Kidney (tissue), 14 donors: Measurements from ENCODE around the gene EIF2B5. TPM values are rescaled to one million over a fixed set of nuclear protein-coding genes. Genes with fewer than 3 reads are reported as not detected.
A peak's percentile ranks its signal among the peaks of the same experiment; 100 is the strongest.

Source experiments
- DNase-seq, 5 donors: peaks; one replicate each; pipeline ENCODE4 v3.0.0-alpha.2; 2013 to 2020
- FAIRE-seq: peaks from 2 replicates; lab custom pipeline; 2012; peaks lifted over from hg19 to GRCh38; lab: Jason Lieb, UNC
- H3K27ac ChIP-seq, 2 donors: one replicate each; pipeline ENCODE4 v1.7.0; 2013; ENCODE audit warnings: low read depth in 2 of 2, low read length in 2 of 2, inconsistent platforms in 1 of 2
- H3K27me3 ChIP-seq: one replicate; pipeline ENCODE4 v1.7.1; 2013; ENCODE audit warnings: low read length, inconsistent platforms; ENCODE audit not compliant: control insufficient read depth, insufficient read depth
- H3K36me3 ChIP-seq, 3 donors: one replicate each; pipeline versions ENCODE4 v1.7.0 to v1.7.1; 2013; ENCODE audit warnings: low read length in 3 of 3, control low read depth in 1 of 3, inconsistent platforms in 1 of 3; ENCODE audit not compliant: insufficient read depth in 3 of 3, control insufficient read depth in 2 of 3
- H3K4me1 ChIP-seq, 3 donors: one replicate each; pipeline versions ENCODE4 v1.7.0 to v1.7.1; 2013; ENCODE audit warnings: low read length in 3 of 3, inconsistent platforms in 1 of 3, low read depth in 1 of 3; ENCODE audit not compliant: control insufficient read depth in 2 of 3, insufficient read depth in 2 of 3
- H3K4me3 ChIP-seq, 3 donors: one replicate each; pipeline versions ENCODE4 v1.7.0 to v1.8.1; 2013; ENCODE audit warnings: low read length in 3 of 3, control low read depth in 1 of 3, inconsistent platforms in 1 of 3
- H3K9ac ChIP-seq, 3 donors: one replicate each; pipeline versions ENCODE4 v1.7.0 to v1.7.1; 2013; ENCODE audit warnings: low read length in 3 of 3, control low read depth in 1 of 3, inconsistent platforms in 1 of 3
- H3K9me3 ChIP-seq, 3 donors: one replicate each; pipeline versions ENCODE4 v1.7.0 to v1.7.1; 2013; ENCODE audit warnings: low read length in 3 of 3, control low read depth in 1 of 3, inconsistent platforms in 1 of 3; ENCODE audit not compliant: control insufficient read depth in 2 of 3, insufficient read depth in 1 of 3
- intact Hi-C: fragments of 100-400 bp; cut with DNase I; formaldehyde crosslinking; loops from one replicate; pipeline ENCODE4 v1.11.1; 2022
- polyA plus RNA-seq: library from polyadenylated mRNA; stranded (reverse); fragments of 350-450 nt; fragmentation: Illumina TruSeq; extraction: RNeasy Lipid Tissue Mini Kit (QIAGEN cat#74804); gene quantifications from one replicate; pipeline ENCODE4 v1.2.3, GENCODE V29; 2014; ENCODE audit warnings: low read depth, low replicate concordance; ENCODE audit not compliant: insufficient read depth
- total RNA-seq: library from RNA; stranded (reverse); fragmentation: NEBNext Ultra II Directional; extraction: Animal tissue kit (Norgen Biotek cat#: 25700); gene quantifications from one replicate; pipeline ENCODE4 v1.2.1, GENCODE V29; 2021
- TF ChIP-seq, protein P1 (sequence below): IDR thresholded peaks from 3 replicates; pipeline ENCODE4 v1.5.1; 2012; ENCODE audit warnings: mild to moderate bottlenecking, moderate library complexity, borderline replicate concordance; ENCODE audit not compliant: insufficient read depth; ENCODE audit errors: extremely low read depth
- donor health status: control.
- donor health status: control.
- donor health status: control.
- donor health status: control.
- donor health status: control.
- donor health status: DM: yes; HTN: yes; CAD: no.
- donor health status: Normal renal cell carcinoma (clear cell type).

The EIF2B5 gene
- total and polyA plus RNA-seq, 2 donors from 2014 or later: 36.9 to 37.0 TPM

DNA sequence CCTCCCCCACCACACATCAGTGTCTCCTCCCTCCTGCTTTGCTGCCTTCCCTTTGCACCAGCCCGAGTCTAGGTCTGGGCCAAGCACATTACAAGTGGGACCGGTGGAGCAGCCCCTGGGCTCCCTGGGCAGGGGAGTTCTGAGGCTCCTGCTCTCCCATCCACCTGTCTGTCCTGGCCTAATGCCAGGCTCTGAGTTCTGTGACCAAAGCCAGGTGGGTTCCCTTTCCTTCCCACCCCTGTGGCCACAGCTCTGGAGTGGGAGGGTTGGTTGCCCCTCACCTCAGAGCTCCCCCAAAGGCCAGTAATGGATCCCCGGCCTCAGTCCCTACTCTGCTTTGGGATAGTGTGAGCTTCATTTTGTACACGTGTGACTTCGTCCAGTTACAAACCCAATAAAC is 48.5 kb downstream of the EIF2B5 start:
- Histone ChIP-seq H3K4me3 (no peak overlapping the region), H3K36me3 (peaks cover 12 to 63% (median 42%) of the 10 kb centered on the region in 3 donors), H3K4me1 (peaks cover 0 to 13% (median 3%) of the 10 kb centered on the region in 3 donors), H3K9me3 (no peaks in the 10 kb centered on the region), H3K27ac (no peak overlapping the region), H3K9ac (no peak overlapping the region), H3K27me3 (no peaks in the 10 kb centered on the region)
- intact Hi-C loops: no loop called here
- DNase-seq (no peak), FAIRE-seq (no peak)
- TF ChIP-seq, protein P1, sequence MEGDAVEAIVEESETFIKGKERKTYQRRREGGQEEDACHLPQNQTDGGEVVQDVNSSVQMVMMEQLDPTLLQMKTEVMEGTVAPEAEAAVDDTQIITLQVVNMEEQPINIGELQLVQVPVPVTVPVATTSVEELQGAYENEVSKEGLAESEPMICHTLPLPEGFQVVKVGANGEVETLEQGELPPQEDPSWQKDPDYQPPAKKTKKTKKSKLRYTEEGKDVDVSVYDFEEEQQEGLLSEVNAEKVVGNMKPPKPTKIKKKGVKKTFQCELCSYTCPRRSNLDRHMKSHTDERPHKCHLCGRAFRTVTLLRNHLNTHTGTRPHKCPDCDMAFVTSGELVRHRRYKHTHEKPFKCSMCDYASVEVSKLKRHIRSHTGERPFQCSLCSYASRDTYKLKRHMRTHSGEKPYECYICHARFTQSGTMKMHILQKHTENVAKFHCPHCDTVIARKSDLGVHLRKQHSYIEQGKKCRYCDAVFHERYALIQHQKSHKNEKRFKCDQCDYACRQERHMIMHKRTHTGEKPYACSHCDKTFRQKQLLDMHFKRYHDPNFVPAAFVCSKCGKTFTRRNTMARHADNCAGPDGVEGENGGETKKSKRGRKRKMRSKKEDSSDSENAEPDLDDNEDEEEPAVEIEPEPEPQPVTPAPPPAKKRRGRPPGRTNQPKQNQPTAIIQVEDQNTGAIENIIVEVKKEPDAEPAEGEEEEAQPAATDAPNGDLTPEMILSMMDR: no peak

DNA sequence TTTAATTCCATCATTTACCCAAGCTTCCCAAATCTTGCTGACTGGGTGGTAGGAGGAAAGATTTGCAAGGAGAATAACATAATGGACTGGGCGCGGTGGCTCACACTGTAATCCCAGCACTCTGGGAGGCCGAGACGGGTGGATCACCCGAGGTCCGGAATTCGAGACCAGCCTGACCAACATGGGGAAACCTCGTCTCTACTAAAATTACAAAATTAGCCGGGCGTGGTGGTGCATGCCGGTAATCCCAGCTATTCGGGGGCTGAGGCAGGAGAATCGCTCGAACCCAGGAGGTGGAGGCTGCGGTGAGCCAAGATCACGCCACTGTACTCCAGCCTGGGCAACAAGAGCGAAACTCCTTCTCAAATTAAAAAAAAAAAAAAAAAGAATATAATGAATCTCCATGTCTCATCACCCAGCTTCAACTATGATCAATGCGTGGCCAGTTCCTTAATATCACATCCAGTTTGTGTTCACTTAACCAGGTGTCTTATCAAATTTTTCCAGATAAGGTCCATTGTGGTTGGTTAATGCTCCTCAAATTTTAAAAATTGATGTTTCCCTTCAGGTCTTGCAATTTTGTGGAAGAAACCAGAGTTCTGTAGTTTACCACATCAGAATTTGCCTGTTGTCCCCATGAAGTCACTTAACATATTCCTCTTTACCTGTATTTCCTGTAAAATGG is 49.5 kb downstream of the EIF2B5 start:
- Histone ChIP-seq H3K36me3 (peaks cover 12 to 63% (median 50%) of the 10 kb centered on the region in 3 donors), H3K9me3 (no peaks in the 10 kb centered on the region), H3K4me1 (peaks cover 0 to 13% (median 3%) of the 10 kb centered on the region in 3 donors), H3K9ac (peak overlapping the region in 1 of 3 donors; percentile 38), H3K27ac (no peak overlapping the region), H3K4me3 (peak overlapping the region in 1 of 3 donors; percentile 56), H3K27me3 (no peaks in the 10 kb centered on the region)
- DNase-seq (no peak), FAIRE-seq (no peak)
- intact Hi-C loops: no loop called here
- TF ChIP-seq, protein P1: no peak

DNA sequence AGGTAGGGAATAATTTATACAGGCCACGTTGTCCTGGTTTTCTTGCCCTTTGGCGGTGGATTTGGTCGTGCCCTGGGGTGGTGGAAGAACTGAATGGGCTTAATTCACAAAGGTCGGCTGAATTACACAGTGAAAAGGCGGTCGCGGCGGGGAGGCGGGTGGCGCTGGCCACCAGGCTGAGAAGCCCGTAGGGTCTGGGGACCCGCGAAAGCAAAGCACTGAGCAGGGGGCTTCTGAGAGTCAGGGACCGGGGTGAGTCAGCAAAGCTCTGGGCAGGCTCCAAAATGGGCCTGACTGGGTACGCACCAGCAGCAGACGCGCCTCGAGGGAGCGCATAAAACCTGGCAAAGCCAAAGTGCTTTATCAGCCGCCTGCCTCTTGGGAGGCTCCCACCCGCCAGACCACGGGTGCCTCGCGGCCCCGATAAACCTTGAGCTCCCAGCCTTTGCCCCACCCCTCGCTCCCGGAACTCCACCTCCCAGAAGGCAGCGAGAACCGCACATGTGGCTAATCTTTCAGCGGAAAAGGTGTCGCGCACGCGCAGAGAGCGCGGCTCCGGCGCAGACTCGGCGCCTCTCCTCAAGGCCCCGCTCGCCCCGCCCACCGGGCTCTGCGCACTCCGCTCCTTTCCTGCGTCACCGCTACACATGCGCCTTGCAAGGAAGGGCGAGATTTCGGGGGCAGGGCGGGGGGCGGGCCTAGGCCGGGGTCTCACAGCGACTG is 50.5 kb downstream of the EIF2B5 start:
- FAIRE-seq (no peak), DNase-seq (peak; percentile 100)
- no peaks in the 10 kb centered on the region for H3K27me3 ChIP-seq
- TF ChIP-seq, protein P1: no peak
- peak overlapping the region; percentile 93 to 98 (median 95) for H3K4me3 ChIP-seq
- peaks cover 12 to 63% (median 51%) of the 10 kb centered on the region in 3 donors for H3K36me3 ChIP-seq
- H3K9ac ChIP-seq: peak overlapping the region; percentile 58 to 93 (median 87)
- H3K27ac ChIP-seq: peak overlapping the region; percentile 64 to 81
- H3K4me1 ChIP-seq: peaks cover 0 to 13% (median 3%) of the 10 kb centered on the region in 3 donors
- H3K9me3 ChIP-seq: no peaks in the 10 kb centered on the region
- intact Hi-C loops: no loop called here
